Erythroblast (primary cell): ENCODE results near the gene MYO1F.

Source experiments
- GATA1 ChIP-seq: IDR thresholded peaks from 2 replicates; pipeline ENCODE4 v1.6.1; 2011; ENCODE audit warnings: low read depth, mild to moderate bottlenecking, control low read depth, low read length, moderate library complexity
- POLR2A ChIP-seq: IDR thresholded peaks from 2 replicates; pipeline ENCODE4 v1.6.1; 2011; ENCODE audit warnings: mild to moderate bottlenecking, low read length

DNA sequence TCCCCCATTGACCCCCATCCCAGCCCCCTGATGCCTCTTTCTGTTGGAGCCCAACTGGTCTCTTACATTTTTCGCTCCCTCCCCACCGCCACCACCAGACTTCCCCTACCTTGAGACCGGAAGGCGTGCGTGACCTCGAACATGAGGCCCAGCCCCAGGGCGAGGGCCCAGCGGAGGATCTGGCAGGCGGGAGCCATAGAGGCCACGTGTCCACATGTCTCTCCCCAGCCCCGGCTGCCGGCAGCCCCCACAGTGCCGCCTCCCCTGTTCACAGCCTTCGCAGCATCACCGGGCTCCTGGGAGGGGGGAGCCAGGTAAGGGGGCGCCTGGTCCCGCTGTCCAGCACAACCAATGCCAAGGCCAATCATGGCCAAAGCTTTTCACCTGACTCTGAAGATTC is 28.3 kb upstream of the MYO1F start:
- TF ChIP-seq POLR2A (no peak), GATA1 (no peak)
